Effector memory CD4-positive, alpha-beta T cell (primary cell): ENCODE results near the gene LASP1NB.
"Not testable (repeated sequence)": the region's sequence is repeated elsewhere in the genome, so short reads cannot be mapped to it uniquely, and the experiment has no call there.

ENCODE experiments used
- DNase-seq, 3 donors: peaks; one replicate each; pipeline ENCODE4 v3.0.0-alpha.2; 2020
- H3K27ac ChIP-seq: 2 replicates; pipeline ENCODE4 v1.7.0; 2013; ENCODE audit warnings: mild to moderate bottlenecking, low read length, moderate library complexity; ENCODE audit not compliant: insufficient read depth, poor library complexity, severe bottlenecking
- H3K27me3 ChIP-seq: replicated peaks from 2 replicates; pipeline ENCODE4 v1.7.0; 2013; ENCODE audit warnings: mild to moderate bottlenecking, low read length; ENCODE audit not compliant: insufficient read depth, control insufficient read depth, poor library complexity, severe bottlenecking
- H3K36me3 ChIP-seq: 2 replicates; pipeline ENCODE4 v1.7.0; 2013; ENCODE audit warnings: mild to moderate bottlenecking, low read length, moderate library complexity; ENCODE audit not compliant: control insufficient read depth, insufficient read depth
- H3K4me1 ChIP-seq: 2 replicates; pipeline ENCODE4 v1.7.0; 2013; ENCODE audit warnings: low read length, mild to moderate bottlenecking; ENCODE audit not compliant: control insufficient read depth, insufficient read depth, poor library complexity, severe bottlenecking
- H3K4me3 ChIP-seq: 2 replicates; pipeline ENCODE4 v1.7.0; 2013; ENCODE audit warnings: low read length, low read depth, mild to moderate bottlenecking; ENCODE audit not compliant: insufficient read depth, poor library complexity, severe bottlenecking
- H3K9me3 ChIP-seq: 2 replicates; pipeline ENCODE4 v1.7.0; 2013; ENCODE audit warnings: mild to moderate bottlenecking, low read length, moderate library complexity; ENCODE audit not compliant: control insufficient read depth

Gene LASP1NB

DNA sequence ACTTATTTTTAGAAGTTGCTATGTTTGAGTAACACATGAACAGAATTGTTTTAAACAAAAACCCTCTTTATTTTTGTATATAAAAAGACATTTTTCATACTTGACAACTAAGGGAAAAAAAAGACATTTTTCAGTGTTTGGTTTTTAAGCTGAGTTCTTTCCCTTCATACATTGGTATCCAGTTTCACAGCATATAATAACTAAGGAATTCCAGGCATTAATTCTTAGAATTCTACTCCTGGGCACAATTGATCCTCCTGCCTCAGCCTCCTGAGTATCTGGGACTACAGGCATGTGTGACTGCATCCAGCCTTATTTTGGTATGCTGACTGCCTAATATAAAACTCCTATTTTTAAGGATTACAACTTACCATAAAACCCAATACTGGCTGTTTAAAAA, 33.3 kb downstream of the LASP1NB start:
- no peaks in the 10 kb centered on the region for H3K9me3 ChIP-seq
- no peaks in the 10 kb centered on the region for H3K4me1 ChIP-seq
- H3K4me3 ChIP-seq = no peak overlapping the region
- DNase-seq = no peak
- H3K27me3 ChIP-seq = no peaks in the 10 kb centered on the region
- H3K27ac ChIP-seq = no peak overlapping the region
- no peaks in the 10 kb centered on the region for H3K36me3 ChIP-seq

DNA sequence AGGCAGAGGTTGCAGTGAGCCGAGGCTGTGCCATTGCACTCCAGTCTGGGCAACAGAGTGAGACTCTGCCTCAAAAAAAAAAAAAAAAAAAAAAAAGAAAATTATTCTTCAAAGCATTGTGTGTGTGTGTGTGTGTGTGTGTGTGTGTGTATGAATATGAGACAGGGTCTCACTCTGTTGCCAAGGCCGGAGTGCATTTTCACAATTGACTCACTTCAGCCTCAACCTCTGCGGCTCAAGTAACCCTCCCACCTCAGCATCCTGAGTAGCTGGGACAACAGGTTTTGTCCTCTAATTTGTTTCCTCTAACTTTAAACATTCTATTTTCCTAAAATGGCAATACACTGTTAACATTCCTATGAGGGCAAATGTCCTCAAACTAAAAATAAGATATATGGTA, 34.1 kb downstream of the LASP1NB start:
- DNase-seq = no peak
- Histone ChIP-seq H3K27ac (no peak overlapping the region), H3K9me3 (no peaks in the 10 kb centered on the region), H3K4me3 (no peak overlapping the region), H3K27me3 (no peaks in the 10 kb centered on the region), H3K36me3 (no peaks in the 10 kb centered on the region), H3K4me1 (no peaks in the 10 kb centered on the region)

- no peak for DNase-seq
- H3K4me3 ChIP-seq = no peak overlapping the region
- no peak overlapping the region for H3K27ac ChIP-seq
These were observed 35.0 kb downstream of the LASP1NB start for GRCh38 chr17:38960402-38960801.

GRCh38 chr17:38961413-38961812, 36.0 kb downstream of the LASP1NB start:
- H3K4me1 ChIP-seq = no peaks in the 10 kb centered on the region
- DNase-seq = no peak
- no peak overlapping the region for H3K27ac ChIP-seq
- no peak overlapping the region for H3K4me3 ChIP-seq
- no peaks in the 10 kb centered on the region for H3K36me3 ChIP-seq
- no peaks in the 10 kb centered on the region for H3K9me3 ChIP-seq
- H3K27me3 ChIP-seq = no peaks in the 10 kb centered on the region

More at GRCh38 chr17:38960402-38960801, 35.0 kb downstream of the LASP1NB start:
- Histone ChIP-seq H3K27me3 (no peaks in the 10 kb centered on the region), H3K9me3 (no peaks in the 10 kb centered on the region), H3K4me1 (no peaks in the 10 kb centered on the region), H3K36me3 (no peaks in the 10 kb centered on the region)

DNA sequence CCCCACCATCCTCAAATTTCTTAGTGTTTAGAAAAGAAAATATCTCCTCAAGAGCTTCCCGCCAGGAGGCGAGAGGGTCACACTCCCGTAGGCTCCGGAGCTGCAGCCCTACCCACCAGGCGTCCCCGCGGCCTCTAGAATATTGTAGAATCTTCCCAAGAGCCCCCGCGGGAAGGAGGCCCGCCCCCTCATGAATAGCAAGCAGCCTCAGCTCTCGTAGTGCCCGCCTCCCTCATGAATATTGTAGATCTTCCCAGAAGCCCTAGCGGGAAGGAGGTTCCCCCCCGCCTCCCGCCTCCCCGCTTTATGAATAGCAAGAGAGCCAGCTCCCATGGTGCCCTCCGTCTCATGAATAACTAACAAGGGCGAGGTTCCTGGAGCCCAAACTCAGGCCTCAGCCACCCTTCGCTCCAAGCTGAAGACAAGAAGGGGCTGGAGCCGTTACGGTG, 41.9 kb downstream of the LASP1NB start, which contains the start of gene FBXO47:
TSS of gene FBXO47 (minus strand) at position 114 of the 449 bp plus-strand sequence. CDS start 4,378 bp downstream, outside the sequence.
- peak within 1 kb of the TSS; percentile 31 for H3K4me3 ChIP-seq
- H3K36me3 ChIP-seq = no peaks in the 10 kb centered on the region
- H3K9me3 ChIP-seq = no peaks in the 10 kb centered on the region
- H3K4me1 ChIP-seq = peaks cover 5% of the 10 kb centered on the region
- H3K27me3 ChIP-seq = no peaks in the 10 kb centered on the region
- H3K27ac ChIP-seq = peak within 1 kb of the TSS; percentile 42
- DNase-seq = peak; percentile 58 to 76 (median 64)

GRCh38 chr17:38969281-38969680, 43.9 kb downstream of the LASP1NB start:
- no peaks in the 10 kb centered on the region for H3K27me3 ChIP-seq
- no peaks in the 10 kb centered on the region for H3K36me3 ChIP-seq
- H3K9me3 ChIP-seq = no peaks in the 10 kb centered on the region
- no peak overlapping the region for H3K27ac ChIP-seq
- DNase-seq = no peak
- no peak overlapping the region for H3K4me3 ChIP-seq
- H3K4me1 ChIP-seq = peaks cover 5% of the 10 kb centered on the region

DNA sequence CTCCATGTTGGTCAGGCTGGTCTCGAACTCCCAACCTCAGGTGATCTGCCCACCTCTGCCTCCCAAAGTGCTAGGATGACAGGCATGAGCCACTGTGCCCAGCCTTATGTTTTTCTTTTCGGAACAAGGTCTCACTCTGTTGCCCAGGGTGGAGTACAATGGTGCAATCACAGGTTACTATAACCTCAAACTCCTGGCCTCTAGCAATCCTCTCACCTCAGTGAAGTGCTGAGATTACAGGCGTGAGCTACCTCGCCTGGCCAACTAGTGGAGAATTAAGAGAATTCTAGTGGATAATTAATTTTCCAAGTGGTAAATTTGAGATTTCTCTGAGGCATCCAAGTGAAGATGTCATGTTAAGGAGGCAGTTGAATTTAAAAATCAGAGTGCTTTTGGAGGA, 44.7 kb downstream of the LASP1NB start:
- H3K4me3 ChIP-seq = no peak overlapping the region
- H3K4me1 ChIP-seq = peaks cover 5% of the 10 kb centered on the region
- no peaks in the 10 kb centered on the region for H3K9me3 ChIP-seq
- no peak overlapping the region for H3K27ac ChIP-seq
- no peaks in the 10 kb centered on the region for H3K36me3 ChIP-seq
- DNase-seq = no peak
- no peaks in the 10 kb centered on the region for H3K27me3 ChIP-seq

- H3K4me1 ChIP-seq = peaks cover 5% of the 10 kb centered on the region
- H3K9me3 ChIP-seq = no peaks in the 10 kb centered on the region
- H3K4me3 ChIP-seq = no peak overlapping the region
- no peak overlapping the region for H3K27ac ChIP-seq
- no peak for DNase-seq
- H3K27me3 ChIP-seq = no peaks in the 10 kb centered on the region
- no peaks in the 10 kb centered on the region for H3K36me3 ChIP-seq
These were observed 45.4 kb downstream of the LASP1NB start for GRCh38 chr17:38970804-38971203.

DNA sequence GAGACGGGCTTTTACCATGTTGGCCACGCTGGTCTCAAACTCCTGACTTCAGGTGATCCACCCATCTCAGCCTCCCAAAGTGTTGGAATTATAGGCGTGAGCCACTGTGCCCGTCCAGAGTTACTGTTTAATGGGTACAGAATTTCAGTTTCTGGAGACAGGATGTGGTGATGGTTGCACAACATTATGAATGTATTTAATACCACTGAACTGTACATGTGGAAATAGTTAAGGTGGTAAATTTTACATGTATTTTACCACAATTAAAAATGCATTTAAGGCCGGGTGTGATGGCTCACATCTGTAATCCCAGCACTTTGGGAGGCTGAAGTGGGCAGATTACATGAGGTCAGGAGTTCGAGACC, 50.8 kb downstream of the LASP1NB start:
- H3K9me3 ChIP-seq, DNase-seq, H3K27me3 ChIP-seq, H3K27ac ChIP-seq, H3K36me3 ChIP-seq, H3K4me1 ChIP-seq, H3K4me3 ChIP-seq: not testable (repeated sequence)

DNA sequence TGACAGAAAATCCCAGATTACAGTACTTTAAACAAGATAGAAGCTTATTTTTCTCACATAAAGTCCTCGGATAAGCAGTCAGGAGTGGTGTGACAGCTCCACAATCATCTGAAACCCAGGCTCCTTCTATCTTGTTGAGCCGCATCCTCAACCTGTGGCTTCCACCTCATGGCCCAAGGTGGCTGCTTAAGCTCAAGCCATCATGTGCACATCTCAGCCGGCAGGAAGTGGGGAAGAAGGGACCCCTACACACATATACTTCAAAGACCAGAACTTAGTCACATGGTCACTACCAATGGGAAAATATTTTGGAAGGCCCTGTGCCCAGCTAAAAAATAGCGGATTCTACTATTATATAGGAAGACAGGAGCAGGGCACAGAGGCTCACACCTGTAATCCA, 52.8 kb downstream of the LASP1NB start:
- H3K27ac ChIP-seq = no peak overlapping the region
- no peaks in the 10 kb centered on the region for H3K9me3 ChIP-seq
- no peaks in the 10 kb centered on the region for H3K27me3 ChIP-seq
- no peaks in the 10 kb centered on the region for H3K4me1 ChIP-seq
- DNase-seq = no peak
- no peaks in the 10 kb centered on the region for H3K36me3 ChIP-seq
- no peak overlapping the region for H3K4me3 ChIP-seq
